ENCODE measurements around the gene SRGN.
"Not testable (repeated sequence)": the region's sequence is repeated elsewhere in the genome, so short reads cannot be mapped to it uniquely, and the experiment has no call there.

SRGN gene

DNA sequence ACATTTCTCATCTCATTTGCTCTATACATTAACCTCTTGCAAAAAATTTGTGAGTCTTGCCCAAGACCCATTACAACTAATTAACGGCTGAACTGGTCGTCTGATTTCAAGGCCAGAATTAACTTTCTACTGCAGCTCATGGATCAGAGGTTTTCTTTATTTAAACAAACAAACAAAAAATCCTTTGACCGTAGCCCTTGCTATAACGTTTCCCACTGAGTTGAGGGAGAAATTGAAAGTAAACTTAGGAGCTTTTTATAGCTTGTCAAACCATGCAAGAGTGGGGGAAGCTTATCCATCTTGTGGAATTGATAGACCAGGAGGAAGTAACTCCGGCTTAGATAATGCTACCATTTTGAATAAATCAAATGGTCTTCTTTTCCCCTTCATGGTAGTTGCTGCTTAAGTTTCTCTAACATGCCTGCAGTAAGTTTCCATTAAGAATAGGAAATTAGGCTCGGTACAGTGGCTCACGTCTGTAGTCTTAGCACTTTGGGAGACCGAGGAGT is 3.3 kb downstream of the SRGN start:
- DNase-seq: no peak

DNA sequence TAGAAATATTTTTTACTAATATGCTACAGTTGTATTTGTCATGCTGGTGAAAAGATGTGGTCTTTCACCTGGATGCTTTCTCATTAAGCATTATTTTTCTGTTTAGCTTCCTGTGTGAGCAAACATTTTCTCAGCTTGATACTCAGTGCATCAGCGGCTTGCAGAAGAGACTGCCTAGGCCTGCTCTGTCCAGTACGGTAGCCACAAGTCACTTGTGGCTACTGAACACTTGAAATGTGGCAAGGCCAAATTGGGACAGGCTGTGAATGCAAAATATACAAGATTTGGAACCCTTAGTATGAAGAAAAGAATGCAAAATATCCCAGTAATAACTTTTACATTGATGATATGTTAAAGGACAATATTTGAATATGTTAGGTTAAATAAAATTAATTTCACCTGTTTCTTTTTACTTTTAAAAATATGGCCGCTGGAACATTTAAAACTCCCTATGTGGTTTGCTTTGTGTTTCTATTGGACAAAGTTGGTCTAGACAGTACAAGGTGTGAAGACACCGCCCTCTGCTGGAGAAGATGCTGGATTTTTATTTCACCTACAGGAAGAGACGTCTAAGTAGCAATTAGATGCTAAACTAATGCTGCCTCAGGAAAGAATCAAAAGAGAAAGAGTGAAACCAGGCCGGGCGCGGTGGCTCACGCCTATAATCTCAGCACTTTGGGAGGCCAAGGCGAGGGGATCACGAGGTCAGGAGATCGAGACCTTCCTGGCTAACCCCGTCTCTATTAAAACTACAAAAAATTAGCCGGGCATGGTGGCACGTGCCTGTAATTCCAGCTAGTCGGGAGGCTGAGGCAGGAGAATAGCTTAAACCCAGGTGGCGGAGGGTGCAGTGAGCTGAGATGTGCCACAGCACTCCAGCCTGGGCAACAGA is 5.3 kb downstream of the SRGN start:
- DNase-seq: peak; percentile 4 to 56

DNA sequence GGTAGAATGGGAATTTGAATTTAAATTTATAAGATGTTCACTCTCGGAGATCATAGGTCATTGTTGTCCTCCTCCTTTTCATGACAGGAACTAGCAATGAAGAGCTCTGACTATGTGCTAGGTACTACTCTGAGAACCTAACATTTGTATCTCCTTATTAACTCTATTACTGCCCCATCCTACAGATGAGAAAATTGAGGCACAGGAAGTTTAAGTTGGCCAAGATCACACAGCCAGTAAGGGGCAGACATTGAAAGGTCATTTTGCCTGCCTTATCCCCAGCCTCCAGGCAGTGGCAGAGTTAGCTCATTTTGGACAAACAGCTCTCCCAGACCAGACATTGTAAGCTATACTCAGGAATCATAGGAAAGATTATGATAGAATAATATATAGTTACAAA is 6.0 kb downstream of the SRGN start:
- no peak for DNase-seq

DNA sequence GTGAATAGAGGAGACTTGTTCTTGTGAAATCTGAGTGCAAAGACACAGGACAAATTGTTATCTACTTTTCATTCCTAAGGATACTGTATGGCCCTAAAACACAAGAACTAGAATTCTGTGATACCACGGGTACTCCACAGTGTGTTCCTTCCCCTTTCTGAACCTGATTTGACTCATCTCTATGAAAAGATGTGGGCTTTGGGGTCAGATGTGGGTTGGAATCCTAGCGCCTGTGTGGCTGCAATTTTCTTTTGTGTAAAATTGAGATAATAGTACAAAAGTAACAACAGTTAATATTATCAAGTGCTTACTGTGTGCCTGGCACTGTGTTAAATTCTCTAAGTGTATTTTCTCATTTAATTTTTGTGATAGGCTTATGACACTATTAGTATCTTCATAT is 8.1 kb downstream of the SRGN start:
- no peak for DNase-seq

DNA sequence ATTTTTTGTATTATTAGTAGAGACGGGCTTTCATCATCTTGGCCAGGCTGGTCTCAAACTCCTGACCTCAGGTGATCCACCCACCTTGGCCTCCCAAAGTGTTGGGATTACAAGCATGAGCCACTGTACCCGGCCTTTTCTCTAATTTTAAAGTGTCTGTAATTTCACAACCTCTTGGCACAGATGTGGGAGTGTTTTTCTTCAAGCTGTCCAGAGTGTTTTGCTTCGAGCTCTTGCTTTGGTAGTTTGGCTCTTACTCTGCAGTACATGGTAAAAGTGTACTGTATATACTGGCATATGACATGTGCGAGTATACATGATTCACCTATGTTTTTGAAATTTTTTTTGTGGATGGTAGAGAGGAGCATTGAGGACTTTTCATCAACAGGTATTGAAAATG is 9.8 kb downstream of the SRGN start:
- no peak for DNase-seq

DNA sequence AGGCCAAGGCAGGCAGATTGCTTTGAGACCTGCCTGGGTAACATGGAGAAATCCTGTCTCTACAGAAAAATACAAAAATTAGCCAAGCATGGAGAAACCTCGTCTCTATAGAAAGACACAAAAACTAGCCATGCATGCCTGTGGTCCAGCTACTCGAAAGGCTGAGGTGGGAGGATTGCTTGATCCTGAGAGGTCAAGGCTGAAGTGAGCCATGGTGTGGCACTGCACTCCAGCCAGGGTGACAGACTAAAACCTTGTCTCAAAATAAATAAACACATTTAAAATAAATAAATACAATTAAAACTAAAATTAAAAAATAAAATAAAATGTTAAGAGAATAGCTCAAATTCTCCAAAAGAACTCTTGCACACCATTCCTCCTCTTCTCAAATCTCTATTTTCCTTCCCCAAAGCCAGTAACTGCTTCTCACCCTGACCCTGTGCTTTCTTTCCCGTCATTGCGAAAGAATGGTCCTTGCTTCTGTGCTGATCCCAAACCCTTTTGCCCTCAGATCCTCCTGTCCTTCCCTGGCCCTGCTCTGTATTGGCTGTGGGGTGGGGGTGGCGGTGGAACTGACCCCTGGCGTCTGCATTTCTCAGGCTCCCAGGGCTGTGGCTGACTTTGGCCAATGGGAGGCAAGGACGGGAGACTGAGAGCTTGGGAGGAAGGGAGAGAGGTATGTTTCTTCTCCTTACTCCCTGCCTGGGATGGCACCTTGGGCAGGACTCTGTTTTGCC is 12.4 kb downstream of the SRGN start:
- no peak for DNase-seq

DNA sequence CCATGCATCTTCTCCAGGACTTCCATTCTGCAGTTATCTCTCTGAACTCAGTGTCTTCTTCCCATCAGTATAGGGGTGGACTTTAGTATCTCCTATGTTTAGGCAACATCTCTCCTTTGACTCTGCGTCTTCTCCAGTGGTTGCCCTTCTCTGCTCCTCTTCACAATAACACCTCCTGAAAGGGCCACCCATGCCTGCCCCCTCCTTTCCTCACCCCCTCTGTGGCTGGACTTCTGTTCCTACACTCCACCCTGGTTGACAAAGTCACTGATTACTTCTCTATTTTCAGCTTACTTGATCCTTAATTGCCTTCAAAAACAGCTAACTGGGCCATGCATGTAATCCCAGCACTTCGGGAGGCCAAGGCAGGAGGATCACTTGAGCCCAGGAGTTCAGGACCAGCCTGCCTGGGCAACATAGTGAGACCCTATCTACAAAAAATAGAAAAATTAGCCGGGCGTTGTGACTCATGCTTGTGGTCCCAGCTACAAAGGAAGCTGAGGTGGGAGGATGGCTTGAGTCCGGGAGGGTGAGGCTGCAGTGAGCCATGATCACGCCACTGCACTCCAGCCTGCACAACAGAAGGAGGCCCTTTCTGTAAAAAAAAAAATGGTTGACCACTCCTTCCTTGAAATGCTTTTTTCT is 13.7 kb downstream of the SRGN start:
- no peak for DNase-seq

DNA sequence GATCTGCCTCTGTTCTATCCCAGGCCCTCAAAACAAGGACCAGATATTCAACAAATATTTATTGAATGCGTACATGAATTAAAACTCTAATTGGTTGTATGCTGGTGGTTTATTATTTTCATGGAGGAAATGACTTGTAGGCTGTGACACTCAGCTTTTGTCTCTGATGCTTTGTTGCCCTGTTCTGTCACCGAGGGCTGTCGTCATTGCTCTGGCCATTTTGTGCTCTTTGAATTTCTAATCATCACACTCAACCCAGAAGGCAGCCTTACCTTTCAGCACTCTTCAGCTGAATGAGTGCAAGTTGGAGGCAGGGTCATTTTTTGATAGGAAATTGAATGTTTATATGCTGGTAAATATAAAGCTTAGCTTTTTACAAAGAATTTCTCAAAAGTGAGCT is 14.5 kb downstream of the SRGN start:
- DNase-seq: no peak

DNA sequence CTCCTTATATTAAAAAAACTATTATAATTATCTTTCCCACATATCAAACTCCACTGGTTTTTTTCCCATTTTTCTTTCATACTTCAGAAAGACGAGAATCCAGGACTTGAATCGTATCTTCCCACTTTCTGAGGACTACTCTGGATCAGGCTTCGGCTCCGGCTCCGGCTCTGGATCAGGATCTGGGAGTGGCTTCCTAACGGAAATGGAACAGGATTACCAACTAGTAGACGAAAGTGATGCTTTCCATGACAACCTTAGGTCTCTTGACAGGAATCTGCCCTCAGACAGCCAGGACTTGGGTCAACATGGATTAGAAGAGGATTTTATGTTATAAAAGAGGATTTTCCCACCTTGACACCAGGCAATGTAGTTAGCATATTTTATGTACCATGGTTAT is 15.9 kb downstream of the SRGN start:
- no peak for DNase-seq

DNA sequence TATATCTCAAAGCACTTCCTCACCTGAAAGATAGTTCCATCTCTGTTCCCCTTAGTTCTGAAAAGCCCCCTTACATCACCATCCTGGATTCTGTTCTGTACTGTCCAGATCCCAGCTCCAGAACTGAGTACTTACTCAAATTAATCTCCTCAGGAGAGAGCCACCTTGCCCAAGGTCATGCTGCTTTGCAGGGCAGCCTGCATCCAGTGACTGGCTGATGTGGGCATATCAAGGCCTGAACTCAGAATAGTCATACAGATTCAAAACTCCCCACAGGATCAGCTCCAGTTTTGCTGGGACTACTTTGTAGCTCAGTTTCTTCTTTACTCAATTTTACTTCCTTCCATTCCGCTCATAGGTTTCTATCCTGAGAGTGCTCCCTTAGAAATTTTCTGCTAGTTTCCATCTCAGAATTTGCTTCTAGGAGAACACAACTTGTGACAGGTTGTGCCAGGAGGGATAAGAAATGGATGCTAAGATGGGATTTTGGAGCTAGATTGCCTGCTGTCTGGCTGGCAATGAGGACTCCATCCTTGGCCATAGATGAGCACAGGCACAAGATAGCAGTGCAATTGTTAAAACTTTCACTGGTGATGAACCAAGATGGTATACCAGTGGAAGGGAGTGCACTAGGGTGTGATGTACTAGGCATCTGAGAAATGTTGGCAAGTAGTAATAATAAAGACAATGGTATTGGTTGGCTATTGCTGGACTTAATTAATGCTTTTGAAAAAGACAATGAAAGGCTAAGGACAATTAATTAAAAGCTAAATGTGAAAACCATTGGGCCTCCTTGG is 17.3 kb downstream of the SRGN start:
- no peak for DNase-seq

DNA sequence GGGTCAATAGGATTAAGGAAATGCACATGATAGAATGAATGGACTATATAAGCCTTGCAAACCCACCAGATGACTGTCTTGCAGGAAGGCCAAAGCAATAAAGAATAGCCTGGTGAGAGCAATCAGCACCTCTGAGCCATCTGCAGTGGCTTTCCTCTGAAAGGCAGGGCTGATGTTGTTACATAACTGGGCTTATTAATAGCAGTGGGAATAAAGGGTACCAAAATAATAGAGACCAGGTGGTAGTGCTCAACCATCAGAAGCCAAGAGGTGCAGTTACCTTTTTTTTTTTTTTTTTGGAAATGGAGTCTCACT is 19.2 kb downstream of the SRGN start:
- no peak for DNase-seq

DNA sequence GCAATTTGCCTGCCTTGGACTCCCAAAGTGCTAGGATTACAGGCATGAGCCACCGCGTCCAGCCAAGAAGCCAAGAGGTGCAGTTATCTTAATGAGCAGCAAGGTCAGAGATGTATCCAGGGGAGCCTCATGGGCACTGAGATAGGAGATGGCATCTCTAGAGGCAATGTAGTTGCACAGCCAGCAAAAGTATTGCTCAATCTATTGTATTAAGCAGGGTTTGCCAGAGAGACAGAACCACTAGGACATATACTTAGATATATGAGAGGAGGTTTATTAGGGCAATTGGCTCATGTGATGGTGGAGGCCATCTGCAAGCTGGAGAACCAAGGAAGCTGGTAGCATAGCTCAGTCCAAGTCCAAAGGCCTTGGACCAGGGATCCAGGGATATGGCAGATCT is 19.8 kb downstream of the SRGN start:
- no peak for DNase-seq

DNA sequence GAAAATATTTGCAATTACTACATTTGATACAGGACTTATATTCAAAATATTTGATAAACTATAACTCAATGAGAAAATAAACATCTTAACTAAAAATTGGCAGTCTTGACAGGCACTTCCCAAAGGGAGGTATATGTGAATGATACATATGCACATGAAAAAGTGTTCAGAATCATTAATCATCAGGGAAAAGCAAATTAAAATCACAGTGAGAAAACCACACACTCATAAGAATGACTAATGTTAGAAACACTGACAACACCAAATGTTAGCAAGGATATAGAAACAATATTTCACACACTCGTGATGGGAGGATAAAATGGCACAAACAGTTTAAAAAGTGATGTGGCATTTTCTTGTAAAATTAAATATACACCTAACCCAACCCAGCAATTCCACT is 32.0 kb downstream of the SRGN start:
- no peak for DNase-seq

DNA sequence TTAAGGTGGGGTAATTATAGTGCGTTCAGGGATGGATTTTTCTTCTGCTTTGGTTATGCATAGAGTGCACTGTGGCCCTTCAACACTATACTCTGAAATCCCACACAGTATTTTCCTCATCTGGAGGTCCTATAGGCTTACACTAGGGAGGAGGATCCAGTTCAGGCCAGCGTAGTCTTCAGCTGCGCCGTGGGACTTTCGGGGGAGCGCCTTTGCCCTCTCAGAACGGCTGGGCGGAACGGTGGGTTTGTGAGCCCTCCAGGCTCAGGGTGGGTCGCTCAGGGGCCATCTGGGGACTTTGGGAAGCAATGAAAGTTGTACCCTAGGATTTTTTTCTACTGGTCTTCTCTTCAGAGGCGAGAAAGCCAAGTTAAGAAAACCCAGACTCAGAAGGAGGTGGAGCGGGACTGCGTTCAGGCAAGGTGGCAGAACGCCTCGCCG is 35.4 kb downstream of the SRGN start:
- DNase-seq: peak; percentile 5 to 40

DNA sequence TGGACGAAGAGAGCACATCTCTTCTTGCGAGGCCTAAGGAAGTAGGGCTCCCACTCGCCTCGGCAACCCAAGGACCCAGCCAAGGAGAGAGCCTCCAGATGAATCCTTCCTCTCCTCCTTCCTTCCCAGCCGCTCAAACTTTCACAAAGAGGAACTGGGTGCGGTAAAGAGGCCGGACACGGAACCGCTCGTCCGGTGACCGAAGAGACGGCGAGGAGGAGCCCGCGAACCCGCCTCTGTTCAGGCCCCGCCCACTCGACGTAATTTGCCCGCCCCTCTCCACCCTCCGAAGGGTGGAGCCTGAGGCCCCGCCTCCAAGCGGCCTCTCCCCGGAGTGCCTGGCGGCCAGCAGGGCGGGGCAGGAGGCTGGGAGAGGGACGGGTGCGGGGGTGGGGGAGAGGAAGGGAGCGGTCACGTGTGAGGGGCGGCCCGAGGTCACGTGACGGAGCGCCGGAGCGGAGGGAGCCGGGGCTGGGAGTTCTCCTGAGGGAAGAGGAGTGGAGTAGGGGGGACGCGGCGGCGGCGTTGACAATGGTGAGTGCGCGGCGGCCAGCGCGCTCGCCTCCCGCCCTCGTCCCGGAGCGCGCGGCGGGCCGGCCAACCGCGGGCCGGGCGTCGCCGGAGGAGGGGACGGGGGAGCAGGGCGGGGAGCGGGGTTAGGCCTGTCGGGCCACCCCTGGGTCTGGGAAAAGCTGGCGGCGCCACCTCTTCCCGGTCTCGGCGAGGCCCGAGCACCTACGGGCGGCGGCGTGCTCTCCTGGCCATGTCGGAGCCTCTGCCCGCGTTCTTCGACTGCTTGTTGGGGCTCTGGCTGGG is 36.1 kb downstream of the SRGN start, which contains the start of gene VPS26A:
TSS of gene VPS26A (plus strand) at position 432 of the 816 bp plus-strand sequence. CDS start at position 532, 100 bp downstream.
- DNase-seq: peak; percentile 76 to 83

DNA sequence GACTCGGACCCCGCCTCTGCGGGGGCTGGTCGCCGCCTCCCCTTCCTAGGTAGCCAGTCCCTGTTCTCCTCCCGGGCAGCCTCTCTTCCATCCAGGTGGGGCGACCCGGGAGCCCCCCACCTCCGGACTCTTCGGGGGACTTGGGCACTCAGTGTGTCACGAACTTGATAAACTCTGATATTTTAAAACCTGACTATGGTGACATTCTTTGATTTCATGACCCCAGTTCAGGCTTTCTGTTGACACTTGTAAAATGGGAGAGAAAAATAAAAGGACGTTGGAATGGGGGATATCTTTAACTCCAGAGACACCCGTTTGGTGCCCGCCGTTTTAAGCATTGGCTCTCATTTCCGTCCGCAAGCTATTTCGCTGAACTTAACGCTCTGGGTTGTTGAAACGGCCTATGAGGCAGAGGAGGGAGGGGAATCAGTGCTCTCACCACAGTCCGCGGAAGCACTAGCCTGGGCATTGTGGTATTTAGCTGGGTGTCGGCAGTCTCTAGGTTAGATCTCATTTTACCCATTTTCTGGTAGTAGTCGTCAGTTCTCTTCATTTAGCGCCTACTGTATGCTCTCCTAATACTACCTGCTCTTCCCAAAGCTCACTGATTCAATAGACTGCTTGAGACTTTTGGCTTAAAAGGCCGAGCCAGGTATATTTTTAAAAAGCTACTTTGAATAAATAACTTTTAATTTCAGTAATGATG is 36.8 kb downstream of the SRGN start:
- DNase-seq: peak in 1 of 2 experiments; percentile 1

DNA sequence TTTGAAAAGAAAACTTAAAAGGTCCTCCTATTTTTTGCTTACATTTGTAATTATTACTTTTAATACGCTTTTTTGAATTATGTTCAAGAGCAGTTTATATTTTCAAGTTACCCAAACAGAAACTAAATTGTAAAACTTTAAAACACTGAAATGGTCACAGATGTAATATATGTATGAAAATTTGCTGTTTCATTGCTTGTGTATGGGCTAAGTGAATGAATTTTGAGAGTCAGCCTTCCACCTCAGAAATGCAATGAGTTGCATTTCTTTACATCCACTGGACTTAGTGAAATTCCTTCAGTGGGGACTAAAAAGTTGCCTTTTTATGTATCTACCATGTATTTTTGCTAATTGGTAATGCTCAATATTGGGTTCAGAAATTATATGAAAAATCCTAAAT is 37.7 kb downstream of the SRGN start:
- no peak for DNase-seq

DNA sequence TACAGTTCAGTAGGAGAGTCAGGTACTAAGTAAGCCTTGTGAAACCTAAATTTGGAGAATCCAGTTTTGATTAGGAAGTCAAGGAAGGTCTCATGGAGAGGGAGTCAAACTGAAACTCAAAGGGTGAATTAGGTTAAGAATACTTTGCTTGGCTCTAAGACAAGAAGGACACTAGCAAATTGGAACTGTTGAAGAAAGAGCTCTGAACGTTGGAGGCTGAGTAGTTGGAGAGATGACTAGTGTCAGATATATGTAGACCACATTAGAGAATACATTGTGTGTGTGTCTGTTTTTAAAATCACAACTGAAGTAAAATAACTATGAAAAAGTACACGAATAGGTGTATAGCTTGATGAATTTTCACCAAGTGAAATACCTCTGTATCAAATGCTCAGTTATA is 42.3 kb downstream of the SRGN start:
- DNase-seq: no peak

DNA sequence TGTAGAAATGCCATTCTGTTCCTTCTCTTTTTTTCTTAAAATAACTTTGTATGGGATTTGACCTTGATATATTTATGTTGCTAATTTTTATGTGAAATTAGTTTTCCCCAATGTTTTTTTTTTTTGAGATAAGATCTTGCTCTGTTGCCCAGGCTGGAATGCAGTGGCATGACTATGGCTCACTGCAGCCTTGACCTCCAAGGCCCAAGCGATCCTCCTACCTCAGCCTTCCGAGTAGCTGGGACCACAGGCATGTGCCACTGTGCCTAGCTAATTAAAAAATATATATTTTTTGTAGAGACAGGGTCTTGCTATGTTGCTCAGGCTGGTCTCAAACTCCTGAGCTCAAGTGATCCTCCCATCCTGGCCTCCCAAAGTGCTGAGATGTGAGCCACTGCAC is 52.1 kb downstream of the SRGN start:
- no peak for DNase-seq

DNA sequence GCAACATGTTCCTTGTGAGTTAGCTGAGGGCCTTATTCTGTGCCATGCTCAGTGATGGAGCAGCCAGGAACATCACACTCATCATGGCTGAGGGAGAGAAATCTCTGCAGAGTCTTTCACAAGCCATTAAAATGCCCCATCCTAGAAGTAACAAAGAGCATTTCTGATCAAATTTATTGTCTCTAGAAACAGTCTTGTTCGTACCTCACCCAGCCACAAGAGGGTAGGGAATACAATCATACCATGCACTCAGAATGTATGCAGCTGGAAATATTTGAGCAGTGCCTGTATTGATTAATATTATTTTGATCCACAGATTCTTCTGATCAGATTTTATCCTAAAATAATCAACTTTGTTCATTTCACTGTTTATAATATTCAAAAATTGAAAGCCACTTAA is 53.4 kb downstream of the SRGN start:
- no peak for DNase-seq

DNA sequence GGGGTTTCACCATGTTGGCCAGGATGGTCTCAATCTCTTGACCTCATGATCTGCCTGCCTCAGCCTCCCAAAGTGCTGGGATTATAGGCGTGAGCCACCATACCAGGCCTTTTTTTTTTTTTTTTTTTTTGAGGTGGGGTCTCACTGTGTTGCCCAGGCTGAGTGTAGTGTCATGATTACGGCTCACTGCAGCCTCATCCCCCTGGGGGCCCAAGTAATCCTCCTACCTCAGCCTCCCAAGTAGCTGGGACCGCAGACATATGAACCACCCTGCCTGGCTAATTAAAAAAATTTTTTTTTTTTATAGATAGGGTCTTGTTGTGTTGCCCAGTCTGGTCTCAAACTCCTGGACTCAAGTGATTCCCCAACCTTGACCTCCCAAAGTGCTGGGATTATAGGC is 54.2 kb downstream of the SRGN start:
- DNase-seq: not testable (repeated sequence)
